ENCODE measurements around the gene SLC12A7.
"Not testable (repeated sequence)": the region's sequence is repeated elsewhere in the genome, so short reads cannot be mapped to it uniquely, and the experiment has no call there.

SLC12A7 gene

GRCh38 chr5:1094670-1095190 lies 17.1 kb downstream of the SLC12A7 start:
- no peak for DNase-seq

- DNase-seq, result no peak
These were observed 18.5 kb downstream of the SLC12A7 start for GRCh38 chr5:1093361-1093760.

GRCh38 chr5:1092122-1092521 lies 19.7 kb downstream of the SLC12A7 start:
- DNase-seq, result no peak

GRCh38 chr5:1091632-1092031 lies 20.2 kb downstream of the SLC12A7 start:
- no peak for DNase-seq

- DNase-seq, result no peak
These were observed 21.3 kb downstream of the SLC12A7 start for GRCh38 chr5:1090538-1090937.

- no peak for DNase-seq
These were observed 22.2 kb downstream of the SLC12A7 start for GRCh38 chr5:1089621-1090040.

GRCh38 chr5:1089146-1089545 lies 22.7 kb downstream of the SLC12A7 start:
- DNase-seq, result no peak

- DNase-seq, result no peak
These were observed 23.1 kb downstream of the SLC12A7 start for GRCh38 chr5:1088726-1089125.

- DNase-seq, result no peak
These were observed 23.8 kb downstream of the SLC12A7 start for GRCh38 chr5:1088031-1088430.

- no peak for DNase-seq
These were observed 24.4 kb downstream of the SLC12A7 start for GRCh38 chr5:1087428-1087827.

- no peak for DNase-seq
These were observed 25.0 kb downstream of the SLC12A7 start for GRCh38 chr5:1086871-1087270.

GRCh38 chr5:1086137-1086536 lies 25.7 kb downstream of the SLC12A7 start:
- no peak for DNase-seq

GRCh38 chr5:1085391-1085790 lies 26.5 kb downstream of the SLC12A7 start:
- no peak for DNase-seq

GRCh38 chr5:1083823-1084605 lies 27.8 kb downstream of the SLC12A7 start:
- no peak for DNase-seq

- DNase-seq, result not testable (repeated sequence)
These were observed 28.8 kb downstream of the SLC12A7 start for GRCh38 chr5:1083026-1083425.

GRCh38 chr5:1081519-1081918 lies 30.3 kb downstream of the SLC12A7 start:
- DNase-seq, result no peak

GRCh38 chr5:1080432-1080831 lies 31.4 kb downstream of the SLC12A7 start:
- no peak for DNase-seq

- no peak for DNase-seq
These were observed 31.9 kb downstream of the SLC12A7 start for GRCh38 chr5:1079961-1080360.

- DNase-seq, result no peak
These were observed 32.4 kb downstream of the SLC12A7 start for GRCh38 chr5:1079486-1079885.

GRCh38 chr5:1078851-1079250 lies 33.0 kb downstream of the SLC12A7 start:
- no peak for DNase-seq

GRCh38 chr5:1078206-1078605 lies 33.7 kb downstream of the SLC12A7 start:
- no peak for DNase-seq

GRCh38 chr5:1077491-1078020 lies 34.3 kb downstream of the SLC12A7 start:
- no peak for DNase-seq

- no peak for DNase-seq
These were observed 34.8 kb downstream of the SLC12A7 start for GRCh38 chr5:1077026-1077425.

- no peak for DNase-seq
These were observed 35.5 kb downstream of the SLC12A7 start for GRCh38 chr5:1076406-1076805.

GRCh38 chr5:1075931-1076330 lies 35.9 kb downstream of the SLC12A7 start:
- DNase-seq, result no peak

Measured in NCI-H2081 (cell line).